RPMI7951 (cell line): ENCODE data around the gene ZNF460. TPM values are rescaled to one million over a fixed set of nuclear protein-coding genes. Genes with fewer than 3 reads are reported as not detected.

Source experiments
- DNase-seq: peaks from one replicate; pipeline ENCODE4 v3.0.0-alpha.2; 2012; ENCODE audit warnings: low read depth
- total RNA-seq: library from RNA; depleted of rRNA; stranded (reverse); fragments of >200 nt; shearing (Covaris generic); gene quantifications from 2 replicates; pipeline ENCODE4 v1.2.3, GENCODE V29; 2014; rRNA removed

The ZNF460 gene
- 24.6 and 27.5 TPM in 2 replicates for total RNA-seq

DNA sequence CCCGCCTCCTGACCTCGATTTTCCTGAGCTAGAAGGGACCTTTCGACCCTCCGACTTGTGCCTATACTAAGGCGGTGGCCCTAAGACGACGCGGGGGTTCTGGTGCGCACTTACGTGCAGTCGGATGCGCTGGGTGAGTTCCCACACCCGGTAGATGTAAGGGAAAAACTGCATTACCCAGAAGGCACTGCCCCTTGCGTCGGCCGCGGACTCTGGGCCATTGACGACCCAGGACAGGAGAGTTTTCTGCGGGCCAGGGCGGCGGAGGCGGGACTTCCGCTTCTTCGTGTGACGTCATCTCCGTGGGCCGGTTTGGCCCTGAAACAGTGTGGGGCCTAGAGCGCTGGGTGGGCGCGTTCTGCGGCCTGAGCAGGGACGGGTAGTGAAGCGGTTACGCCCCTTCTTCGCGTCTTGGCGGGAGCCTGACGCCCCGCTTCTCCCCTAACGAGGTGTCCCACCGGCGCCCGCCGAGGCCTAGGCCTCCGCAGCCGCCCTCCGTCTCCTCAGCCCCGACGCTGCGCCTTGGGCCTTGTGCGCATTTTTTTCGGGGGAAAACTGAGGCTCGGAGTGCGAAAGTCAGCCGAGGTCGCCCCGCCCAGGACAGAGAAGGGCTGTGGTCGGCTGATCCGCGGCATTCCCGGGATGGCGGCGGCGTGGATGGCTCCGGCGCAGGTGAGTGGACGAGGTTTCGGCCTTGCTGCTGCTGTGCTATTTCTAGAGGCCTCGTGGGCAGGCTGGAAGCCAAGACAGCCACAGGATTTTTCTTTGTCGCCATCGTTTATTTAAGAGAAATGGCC is at the start of gene ZNF460:
TSS of gene ZNF460 (plus strand) at position 321 of the 797 bp plus-strand sequence. CDS start at position 643, 322 bp downstream.
- DNase-seq, result peak; percentile 97

DNA sequence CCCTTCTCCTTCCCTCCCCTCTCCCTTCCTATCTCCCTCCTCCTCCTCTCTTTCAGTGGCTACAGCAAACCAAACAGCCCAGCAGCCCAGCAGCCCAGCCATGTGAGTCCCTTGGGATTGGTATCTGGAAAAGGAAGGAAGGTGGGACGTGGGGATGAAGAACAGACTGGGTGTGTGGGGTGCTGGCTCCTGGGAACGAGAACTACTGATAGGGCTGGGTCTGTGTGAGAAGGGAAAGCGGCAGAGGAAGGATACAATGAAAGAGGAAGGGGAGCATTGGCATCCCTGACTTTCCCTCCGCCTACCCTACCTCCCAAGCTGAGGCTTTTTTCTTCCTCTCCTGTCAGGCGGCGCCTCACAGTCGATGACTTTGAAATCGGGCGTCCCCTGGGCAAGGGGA is 48.6 kb upstream of the ZNF460 start:
- DNase-seq, result no peak

- DNase-seq, result no peak
Observed at GRCh38 chr19:57233207-57233606, 47.1 kb upstream of the ZNF460 start.

- no peak for DNase-seq
Observed at GRCh38 chr19:57239982-57240310, 40.3 kb upstream of the ZNF460 start.

GRCh38 chr19:57240311-57241090 is 39.8 kb upstream of the ZNF460 start, which contains the start of gene ZNF805:
Gene ZNF805, plus strand, starts transcription at chr19:57240632. Its CDS starts 260 bp downstream, at chr19:57240892.
- DNase-seq, result peak; percentile 92

GRCh38 chr19:57241176-57241575 is 39.1 kb upstream of the ZNF460 start:
- peak; percentile 21 for DNase-seq

DNA sequence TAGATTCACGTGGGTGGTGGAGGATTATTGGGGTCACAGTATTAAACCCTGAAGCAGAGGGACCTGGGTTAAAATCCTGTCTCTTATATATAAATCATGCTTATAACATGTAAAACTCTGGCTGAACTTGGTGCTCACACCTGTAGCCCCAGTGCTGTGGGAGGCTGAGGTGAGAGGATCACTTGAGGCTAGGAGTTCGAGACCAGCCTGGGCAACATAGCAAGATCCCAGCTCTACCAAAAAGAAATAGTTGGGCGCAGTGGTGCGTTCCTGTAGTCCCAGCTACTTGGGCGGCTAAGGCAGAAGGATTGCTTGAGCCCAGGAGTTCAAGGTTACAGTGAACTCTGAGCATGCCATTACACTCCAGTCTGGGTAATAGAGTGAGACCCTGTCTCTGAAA is 37.5 kb upstream of the ZNF460 start:
- DNase-seq, result no peak

DNA sequence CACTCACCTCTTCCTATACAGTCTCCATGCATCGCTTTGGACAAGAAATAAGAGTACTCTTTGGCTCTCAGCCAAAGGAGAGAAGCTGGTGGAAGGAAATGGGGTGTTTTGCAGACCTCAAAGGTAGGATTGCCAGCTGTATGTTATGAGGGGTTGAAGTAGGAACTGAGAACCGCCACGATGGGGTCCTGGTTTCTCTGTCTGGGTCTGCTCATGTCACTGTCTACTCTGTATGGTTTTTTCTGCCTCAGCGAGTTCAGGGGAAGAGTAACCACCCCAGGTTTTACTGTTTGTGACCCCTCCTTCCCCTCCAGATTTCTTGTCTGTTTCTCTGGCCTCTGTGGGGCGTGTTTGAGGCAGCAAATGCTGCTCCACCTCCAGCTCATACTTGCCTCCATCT is 35.8 kb upstream of the ZNF460 start:
- no peak for DNase-seq

GRCh38 chr19:57245066-57245465 is 35.2 kb upstream of the ZNF460 start:
- no peak for DNase-seq

DNA sequence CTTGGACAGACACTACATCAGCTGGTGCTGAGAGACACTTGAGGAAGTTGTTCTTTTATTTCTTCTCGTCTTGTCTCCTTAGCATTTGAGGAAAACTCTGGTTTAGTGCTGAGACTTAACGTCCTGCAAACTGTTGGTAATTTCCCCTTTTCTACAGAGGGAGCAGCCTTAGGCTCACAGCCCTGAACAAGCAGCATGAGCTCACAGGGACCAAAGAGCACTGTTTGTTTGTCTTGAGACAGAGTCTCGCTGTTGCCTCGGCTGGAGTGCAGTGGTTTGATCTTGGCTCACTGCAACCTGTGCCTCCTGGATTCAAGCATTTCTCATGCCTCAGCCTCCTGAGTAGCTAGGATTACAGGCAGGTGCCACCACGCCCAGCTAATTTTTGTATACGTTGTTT is 34.3 kb upstream of the ZNF460 start:
- no peak for DNase-seq

GRCh38 chr19:57248646-57249045 is 31.6 kb upstream of the ZNF460 start:
- no peak for DNase-seq

GRCh38 chr19:57249329-57249728 is 31.0 kb upstream of the ZNF460 start:
- DNase-seq, result no peak

DNA sequence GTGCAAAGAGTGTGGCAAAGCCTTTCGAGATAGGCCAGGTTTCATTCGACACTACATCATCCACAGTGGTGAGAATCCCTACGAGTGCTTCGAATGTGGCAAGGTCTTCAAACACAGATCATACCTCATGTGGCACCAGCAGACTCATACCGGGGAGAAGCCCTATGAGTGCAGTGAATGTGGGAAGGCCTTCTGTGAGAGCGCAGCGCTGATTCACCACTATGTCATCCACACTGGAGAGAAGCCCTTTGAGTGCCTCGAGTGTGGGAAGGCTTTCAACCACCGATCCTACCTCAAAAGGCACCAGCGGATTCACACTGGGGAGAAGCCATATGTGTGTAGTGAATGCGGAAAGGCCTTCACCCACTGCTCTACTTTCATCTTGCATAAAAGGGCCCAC is 26.5 kb upstream of the ZNF460 start:
- DNase-seq, result peak; percentile 43

GRCh38 chr19:57262044-57262443 is 18.2 kb upstream of the ZNF460 start:
- no peak for DNase-seq

- DNase-seq, result no peak
Observed at GRCh38 chr19:57263244-57263741, 17.0 kb upstream of the ZNF460 start.

GRCh38 chr19:57267291-57267690 is 13.0 kb upstream of the ZNF460 start:
- peak; percentile 33 for DNase-seq

DNA sequence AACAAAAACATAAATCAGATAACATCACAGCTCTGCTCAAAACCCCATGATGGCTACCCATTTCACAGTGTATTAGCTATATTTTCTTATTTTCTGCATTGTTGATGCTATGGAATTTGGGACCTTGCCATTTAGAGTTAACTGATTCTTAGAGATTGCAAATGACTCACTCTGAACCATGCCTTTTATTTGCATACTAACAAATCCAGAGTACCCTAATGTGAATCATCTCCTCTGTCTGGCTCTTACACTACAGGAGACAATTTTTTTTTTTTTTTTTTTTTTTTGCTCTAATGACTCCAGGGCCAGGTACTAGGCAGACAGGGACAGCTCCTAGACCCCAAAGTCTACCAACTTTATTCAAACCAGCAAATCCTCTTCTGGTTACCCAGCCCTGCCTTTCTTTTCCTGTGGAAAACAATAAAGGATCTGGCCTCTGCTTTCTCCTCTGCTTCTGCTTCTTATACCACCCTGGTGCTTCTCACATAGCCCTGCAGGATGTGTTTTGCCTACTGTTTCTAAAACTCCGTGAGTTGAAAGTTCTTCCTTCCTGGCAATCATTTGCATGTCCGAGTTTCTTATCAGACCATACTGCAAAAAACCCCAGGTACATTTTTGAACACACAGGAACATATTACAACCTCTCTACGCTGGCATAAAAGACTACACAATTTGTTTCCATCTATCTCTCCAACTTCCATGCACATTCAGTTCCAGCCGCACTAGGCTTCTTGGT is 10.6 kb upstream of the ZNF460 start:
- peak; percentile 87 for DNase-seq

DNA sequence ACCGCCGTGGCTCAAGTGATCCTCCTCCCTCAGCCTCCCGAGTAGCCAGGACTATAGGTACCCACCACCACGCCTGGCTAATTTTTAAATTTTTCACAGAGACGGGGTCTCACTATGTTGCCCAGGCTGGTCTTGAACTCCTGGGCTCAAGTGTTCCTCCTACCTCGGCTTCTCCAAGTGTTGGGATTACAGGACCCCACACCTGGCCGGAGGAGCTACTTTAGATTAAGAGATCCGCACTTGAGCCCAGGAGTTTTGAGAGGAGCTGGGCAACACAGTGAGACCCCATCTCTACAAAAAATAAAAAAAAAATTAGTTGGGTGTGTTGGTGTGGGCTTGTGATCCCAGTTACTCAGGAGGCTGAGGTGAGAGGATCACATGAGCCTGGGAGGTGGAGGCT is 9.0 kb upstream of the ZNF460 start:
- DNase-seq, result no peak

GRCh38 chr19:57273014-57273413 is 7.3 kb upstream of the ZNF460 start:
- no peak for DNase-seq

DNA sequence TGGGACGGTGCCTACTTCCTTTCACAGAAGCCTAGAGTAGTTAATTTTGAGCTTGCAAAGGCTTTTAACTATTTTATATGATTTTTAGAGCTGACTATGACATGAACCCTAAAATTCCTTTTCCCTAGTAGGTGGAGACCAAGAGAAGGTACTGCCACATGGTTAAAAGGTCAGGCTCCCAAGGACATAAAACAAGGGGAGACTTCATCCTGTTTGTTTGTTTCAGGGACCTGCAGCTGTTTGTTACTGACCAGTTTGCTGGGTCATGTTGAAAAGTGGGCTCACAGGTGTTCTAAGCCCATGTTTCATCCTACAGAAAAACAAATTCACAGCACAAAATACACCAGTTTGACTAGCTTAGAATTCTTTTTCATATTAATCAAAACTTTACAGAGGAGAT is 3.9 kb upstream of the ZNF460 start:
- DNase-seq, result no peak

GRCh38 chr19:57278481-57278880 is 1.8 kb upstream of the ZNF460 start:
- DNase-seq, result peak; percentile 90
